ENCODE data around the gene CSAD.
"Not testable (repeated sequence)": the region's sequence is repeated elsewhere in the genome, so short reads cannot be mapped to it uniquely, and the experiment has no call there.

The CSAD gene

GRCh38 chr12:53176750-53177149, 4.0 kb downstream of the CSAD start:
- no peak for DNase-seq

GRCh38 chr12:53174881-53175491, 5.7 kb downstream of the CSAD start:
- peak; percentile 65 to 70 for DNase-seq

- no peak for DNase-seq
These were observed 7.5 kb downstream of the CSAD start for GRCh38 chr12:53173085-53173715.

GRCh38 chr12:53172352-53172751, 8.4 kb downstream of the CSAD start:
- no peak for DNase-seq

- DNase-seq = no peak
These were observed 8.9 kb downstream of the CSAD start for GRCh38 chr12:53171725-53172329.

GRCh38 chr12:53170876-53171724, 9.6 kb downstream of the CSAD start:
- DNase-seq = no peak

- DNase-seq = no peak
These were observed 10.5 kb downstream of the CSAD start for GRCh38 chr12:53170215-53170614.

- DNase-seq = no peak
These were observed 11.1 kb downstream of the CSAD start for GRCh38 chr12:53169644-53170043.

GRCh38 chr12:53166837-53167236, 13.9 kb downstream of the CSAD start:
- DNase-seq = no peak

- not testable (repeated sequence) for DNase-seq
These were observed 17.7 kb downstream of the CSAD start for GRCh38 chr12:53163008-53163407.

GRCh38 chr12:53161119-53161911, 19.4 kb downstream of the CSAD start:
- no peak for DNase-seq

- DNase-seq = no peak
These were observed 20.1 kb downstream of the CSAD start for GRCh38 chr12:53160673-53161072.

GRCh38 chr12:53160000-53160399, 20.7 kb downstream of the CSAD start:
- no peak for DNase-seq

- peak; percentile 62 to 71 for DNase-seq
These were observed 21.4 kb downstream of the CSAD start for GRCh38 chr12:53159195-53159839.

- no peak for DNase-seq
These were observed 28.3 kb downstream of the CSAD start for GRCh38 chr12:53152390-53152789.

- no peak for DNase-seq
These were observed 29.7 kb downstream of the CSAD start for GRCh38 chr12:53151039-53151438.

GRCh38 chr12:53147653-53148052, 33.1 kb downstream of the CSAD start:
- no peak for DNase-seq

- no peak for DNase-seq
These were observed 33.5 kb downstream of the CSAD start for GRCh38 chr12:53147181-53147580.

- DNase-seq = no peak
These were observed 35.1 kb downstream of the CSAD start for GRCh38 chr12:53145383-53146260.

- no peak for DNase-seq
These were observed 37.4 kb downstream of the CSAD start for GRCh38 chr12:53143355-53143754.

GRCh38 chr12:53133722-53134121, 47.0 kb downstream of the CSAD start:
- no peak for DNase-seq

All from NCI-H187 (cell line).